ENCODE data around the gene TREX2. TPM values are rescaled to one million over a fixed set of nuclear protein-coding genes. Genes with fewer than 3 reads are reported as not detected.
A peak's percentile ranks its signal among the peaks of the same experiment; 100 is the strongest.

Gene TREX2
- total and polyA plus RNA-seq, 7 donors: 0.16 to 3.6 (median 1.7) TPM; not detected in 3

DNA sequence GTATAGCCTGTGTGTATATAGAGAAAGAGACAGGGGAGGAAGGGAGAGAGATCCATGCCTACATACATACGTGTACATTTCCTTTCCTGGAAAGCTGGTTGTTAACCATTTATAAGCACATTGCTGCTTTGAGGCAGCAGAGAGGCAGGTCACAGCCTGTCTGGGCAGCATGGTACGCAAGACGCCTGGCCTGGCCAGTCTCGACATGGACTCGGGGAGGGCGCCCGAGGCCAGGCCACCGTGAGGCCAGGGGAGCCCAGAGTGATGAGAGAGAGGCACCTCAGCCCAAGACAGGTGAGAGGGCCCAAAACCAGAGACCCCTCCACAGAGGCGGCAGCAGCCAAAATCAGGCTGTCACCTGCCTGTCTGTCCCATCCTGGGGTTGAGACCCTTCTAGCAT is 3.9 kb downstream of the TREX2 start:
- peaks cover 0 to 4% (median 0%) of the 10 kb centered on the region in 4 donors for H3K9me3 ChIP-seq
- TF ChIP-seq EP300 (IDR thresholded peaks at IDR 0.05) (no peak), POLR2A (IDR thresholded peaks at IDR 0.05) (no peak), POLR2AphosphoS5 (IDR thresholded peaks at IDR 0.05) (no peak)
- TF ChIP-seq, protein P1, sequence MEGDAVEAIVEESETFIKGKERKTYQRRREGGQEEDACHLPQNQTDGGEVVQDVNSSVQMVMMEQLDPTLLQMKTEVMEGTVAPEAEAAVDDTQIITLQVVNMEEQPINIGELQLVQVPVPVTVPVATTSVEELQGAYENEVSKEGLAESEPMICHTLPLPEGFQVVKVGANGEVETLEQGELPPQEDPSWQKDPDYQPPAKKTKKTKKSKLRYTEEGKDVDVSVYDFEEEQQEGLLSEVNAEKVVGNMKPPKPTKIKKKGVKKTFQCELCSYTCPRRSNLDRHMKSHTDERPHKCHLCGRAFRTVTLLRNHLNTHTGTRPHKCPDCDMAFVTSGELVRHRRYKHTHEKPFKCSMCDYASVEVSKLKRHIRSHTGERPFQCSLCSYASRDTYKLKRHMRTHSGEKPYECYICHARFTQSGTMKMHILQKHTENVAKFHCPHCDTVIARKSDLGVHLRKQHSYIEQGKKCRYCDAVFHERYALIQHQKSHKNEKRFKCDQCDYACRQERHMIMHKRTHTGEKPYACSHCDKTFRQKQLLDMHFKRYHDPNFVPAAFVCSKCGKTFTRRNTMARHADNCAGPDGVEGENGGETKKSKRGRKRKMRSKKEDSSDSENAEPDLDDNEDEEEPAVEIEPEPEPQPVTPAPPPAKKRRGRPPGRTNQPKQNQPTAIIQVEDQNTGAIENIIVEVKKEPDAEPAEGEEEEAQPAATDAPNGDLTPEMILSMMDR (IDR thresholded peaks at IDR 0.05): no peak
- no peaks in the 10 kb centered on the region for H3K27me3 ChIP-seq
- DNase-seq: no peak
- no peaks in the 10 kb centered on the region for H3K4me1 ChIP-seq
- no peaks in the 10 kb centered on the region for H3K36me3 ChIP-seq
- 77 to 78% methylated on average over 9 of the region's 9 CpGs for WGBS, 2 donors
- no peak overlapping the region for H3K4me3 ChIP-seq
- H3K27ac ChIP-seq: no peak overlapping the region
- intact Hi-C loops (cut with DNase I): no loop called here

DNA sequence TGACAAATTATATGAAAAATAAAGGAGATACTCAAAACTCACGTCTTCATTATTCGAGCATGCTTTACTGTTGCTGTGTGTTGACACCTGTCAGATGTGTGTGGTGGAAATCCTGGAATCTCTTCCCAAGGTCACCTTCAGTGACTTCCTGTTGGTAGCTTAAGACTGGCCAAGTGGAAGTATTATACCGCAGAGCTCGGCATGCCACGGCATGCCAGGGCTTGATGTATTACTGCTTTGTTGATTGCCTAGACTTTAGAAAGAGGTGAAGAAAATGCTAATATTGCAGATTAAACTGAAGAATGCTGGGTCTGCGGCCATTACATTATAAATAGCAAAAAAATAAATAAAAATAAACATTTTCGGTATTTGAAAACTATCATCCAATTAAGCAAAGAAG is 4.6 kb downstream of the TREX2 start:
- 75 to 76% methylated on average over 7 of the region's 7 CpGs for WGBS, 2 donors
- peaks cover 0 to 4% (median 0%) of the 10 kb centered on the region in 4 donors for H3K9me3 ChIP-seq
- TF ChIP-seq EP300 (IDR thresholded peaks at IDR 0.05) (no peak), POLR2A (IDR thresholded peaks at IDR 0.05) (no peak), POLR2AphosphoS5 (IDR thresholded peaks at IDR 0.05) (no peak)
- TF ChIP-seq, protein P1 (IDR thresholded peaks at IDR 0.05): no peak
- no peak for DNase-seq
- H3K27ac ChIP-seq: no peak overlapping the region
- no peaks in the 10 kb centered on the region for H3K4me1 ChIP-seq
- intact Hi-C loops (cut with DNase I): no loop called here
- no peaks in the 10 kb centered on the region for H3K27me3 ChIP-seq
- no peaks in the 10 kb centered on the region for H3K36me3 ChIP-seq
- no peak overlapping the region for H3K4me3 ChIP-seq

DNA sequence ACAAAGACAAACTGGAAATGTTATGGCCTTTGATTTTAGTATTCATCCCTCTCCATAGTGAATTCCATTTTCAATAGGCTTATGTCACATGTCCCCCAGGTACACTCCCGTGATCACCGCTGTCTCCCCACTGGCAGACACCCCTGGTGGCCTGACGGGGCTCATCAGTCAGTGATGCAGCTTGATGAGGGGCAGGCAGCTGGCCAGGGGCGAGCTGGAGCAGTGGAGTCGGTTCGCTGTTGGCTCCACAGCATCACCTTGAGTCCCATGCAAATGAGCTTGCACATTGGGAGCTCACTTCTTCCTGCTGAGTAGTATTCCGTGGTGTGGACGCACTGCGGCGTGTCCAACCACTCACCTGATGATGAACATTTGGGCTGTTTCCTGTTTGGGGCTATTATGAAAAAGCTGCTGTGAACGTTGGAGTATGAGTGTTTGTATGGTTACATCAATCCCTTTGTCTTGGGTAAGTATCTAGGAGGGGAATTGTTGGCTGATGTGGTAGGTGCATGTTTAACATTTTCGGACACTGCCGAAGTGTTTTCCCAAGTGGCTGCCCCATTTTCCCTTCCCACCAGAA is 5.2 kb downstream of the TREX2 start:
- no peaks in the 10 kb centered on the region for H3K27me3 ChIP-seq
- 74 to 77% methylated on average over 13 of the region's 13 CpGs for WGBS, 2 donors
- no peak overlapping the region for H3K27ac ChIP-seq
- no peaks in the 10 kb centered on the region for H3K36me3 ChIP-seq
- no peak overlapping the region for H3K4me3 ChIP-seq
- peak; percentile 27 for DNase-seq
- no peaks in the 10 kb centered on the region for H3K4me1 ChIP-seq
- intact Hi-C loops (cut with DNase I): no loop called here
- TF ChIP-seq POLR2A (IDR thresholded peaks at IDR 0.05) (no peak), EP300 (IDR thresholded peaks at IDR 0.05) (no peak), POLR2AphosphoS5 (IDR thresholded peaks at IDR 0.05) (no peak)
- TF ChIP-seq, protein P1 (IDR thresholded peaks at IDR 0.05): no peak
- H3K9me3 ChIP-seq: peaks cover 0 to 4% (median 0%) of the 10 kb centered on the region in 4 donors

- no peak for DNase-seq
- Histone ChIP-seq H3K27ac (no peak overlapping the region), H3K27me3 (no peaks in the 10 kb centered on the region), H3K4me1 (no peaks in the 10 kb centered on the region), H3K9me3 (peaks cover 0 to 4% (median 0%) of the 10 kb centered on the region in 4 donors), H3K4me3 (no peak overlapping the region), H3K36me3 (no peaks in the 10 kb centered on the region)
- intact Hi-C loops (cut with DNase I): no loop called here
- 89 to 92% methylated on average over 4 of the region's 4 CpGs for WGBS, 2 donors
- TF ChIP-seq POLR2A (IDR thresholded peaks at IDR 0.05): no peak
- TF ChIP-seq EP300 (IDR thresholded peaks at IDR 0.05): no peak
- TF ChIP-seq, protein P1 (IDR thresholded peaks at IDR 0.05): no peak
- no peak for TF ChIP-seq POLR2AphosphoS5 (IDR thresholded peaks at IDR 0.05)
Measured at GRCh38 chrX:153439977-153440376, 5.9 kb downstream of the TREX2 start.

- no peaks in the 10 kb centered on the region for H3K36me3 ChIP-seq
- no peak overlapping the region for H3K4me3 ChIP-seq
- no peak overlapping the region for H3K27ac ChIP-seq
- H3K9me3 ChIP-seq: peaks cover 0 to 4% (median 0%) of the 10 kb centered on the region in 4 donors
- intact Hi-C loops (cut with DNase I): no loop called here
- DNase-seq: no peak
- WGBS, 2 donors: 21 to 33% methylated on average over 8 of the region's 8 CpGs
- TF ChIP-seq EP300 (IDR thresholded peaks at IDR 0.05) (no peak), POLR2A (IDR thresholded peaks at IDR 0.05) (no peak), POLR2AphosphoS5 (IDR thresholded peaks at IDR 0.05) (no peak)
- TF ChIP-seq, protein P1 (IDR thresholded peaks at IDR 0.05): no peak
- H3K4me1 ChIP-seq: no peaks in the 10 kb centered on the region
- no peaks in the 10 kb centered on the region for H3K27me3 ChIP-seq
Measured at GRCh38 chrX:153438532-153438931, 7.3 kb downstream of the TREX2 start.
